Measurements from ENCODE around the gene DNAJA4.
"Not testable (repeated sequence)": the region's sequence is repeated elsewhere in the genome, so short reads cannot be mapped to it uniquely, and the experiment has no call there.

Gene DNAJA4

GRCh38 chr15:78233496-78233895 is 30.9 kb upstream of the DNAJA4 start:
- Histone ChIP-seq H3K9ac (ENCODE audit: low read length) (no peak overlapping the region), H3K36me3 (ENCODE audit: control insufficient read depth, insufficient read depth, low read length) (no peaks in the 10 kb centered on the region), H3K4me3 (ENCODE audit: low read length) (no peak overlapping the region), H3K9me3 (ENCODE audit: control insufficient read depth, low read length) (no peaks in the 10 kb centered on the region), H3K27me3 (ENCODE audit: control insufficient read depth, insufficient read depth, low read length) (peaks cover 8% of the 10 kb centered on the region), H3K4me1 (ENCODE audit: control insufficient read depth, insufficient read depth, low read length) (no peaks in the 10 kb centered on the region)

DNA sequence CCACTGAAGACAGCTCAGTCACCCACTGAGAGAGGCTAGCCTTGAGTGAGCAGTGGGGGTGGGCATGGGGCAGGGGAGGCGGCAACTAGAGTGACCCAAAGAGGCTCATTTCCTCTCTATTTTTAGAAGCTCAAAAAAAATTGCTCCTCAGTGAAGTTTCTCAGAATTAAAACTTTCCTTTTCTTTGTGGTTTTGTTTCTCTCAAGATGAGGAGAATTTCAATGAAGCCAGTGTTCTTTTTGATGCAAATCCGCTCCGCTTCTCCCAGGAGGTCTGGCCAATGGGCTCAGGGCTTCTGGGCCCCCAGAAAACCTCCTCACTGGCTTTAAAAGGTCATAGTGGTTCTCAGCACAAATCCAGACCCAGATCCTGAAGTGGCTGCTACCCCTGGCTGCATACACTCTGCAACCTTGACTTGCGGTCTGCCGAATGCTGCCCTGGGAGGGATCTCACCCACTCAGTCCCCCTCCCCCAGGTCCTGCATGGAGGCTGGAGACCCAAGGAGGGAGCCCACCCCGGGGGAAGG is 29.8 kb upstream of the DNAJA4 start, which contains the start of gene ACSBG1:
TSS of gene ACSBG1 (minus strand) at position 51 of the 526 bp plus-strand sequence. CDS start 64 bp downstream, outside the sequence.
- H3K4me3 ChIP-seq (ENCODE audit: low read length), result no peak within 1 kb of the TSS
- H3K9ac ChIP-seq (ENCODE audit: low read length), result no peak within 1 kb of the TSS
- H3K4me1 ChIP-seq (ENCODE audit: control insufficient read depth, insufficient read depth, low read length), result no peaks in the 10 kb centered on the region
- H3K9me3 ChIP-seq (ENCODE audit: control insufficient read depth, low read length), result no peaks in the 10 kb centered on the region
- H3K36me3 ChIP-seq (ENCODE audit: control insufficient read depth, insufficient read depth, low read length), result no peaks in the 10 kb centered on the region
- peaks cover 8% of the 10 kb centered on the region for H3K27me3 ChIP-seq (ENCODE audit: control insufficient read depth, insufficient read depth, low read length)

- no peak overlapping the region for H3K4me3 ChIP-seq (ENCODE audit: low read length)
- peaks cover 9% of the 10 kb centered on the region for H3K27me3 ChIP-seq (ENCODE audit: control insufficient read depth, insufficient read depth, low read length)
- no peaks in the 10 kb centered on the region for H3K9me3 ChIP-seq (ENCODE audit: control insufficient read depth, low read length)
- H3K36me3 ChIP-seq (ENCODE audit: control insufficient read depth, insufficient read depth, low read length), result no peaks in the 10 kb centered on the region
- peaks cover 6% of the 10 kb centered on the region for H3K4me1 ChIP-seq (ENCODE audit: control insufficient read depth, insufficient read depth, low read length)
- H3K9ac ChIP-seq (ENCODE audit: low read length), result no peak overlapping the region
These were observed 27.9 kb upstream of the DNAJA4 start for GRCh38 chr15:78236491-78236890.

DNA sequence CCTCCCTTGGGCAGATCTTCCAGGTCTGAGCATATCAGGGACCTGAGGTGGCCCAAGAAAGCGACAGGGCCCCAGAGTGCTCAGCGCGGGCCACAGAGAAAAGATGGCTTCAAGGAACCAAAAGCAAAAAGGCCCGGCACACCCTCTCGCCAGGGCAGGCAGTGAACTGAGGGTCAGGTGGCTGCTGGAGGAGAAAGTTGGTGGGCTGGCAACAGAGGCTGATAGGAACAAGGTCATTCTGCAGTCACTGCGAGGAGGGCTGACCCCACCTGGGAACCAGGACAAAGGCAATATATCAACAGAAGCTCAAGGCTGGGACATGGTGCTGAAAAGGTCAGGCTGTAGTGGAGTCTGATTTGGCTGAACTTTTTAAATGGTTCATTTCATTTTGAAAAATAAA is 27.2 kb upstream of the DNAJA4 start:
- peaks cover 6% of the 10 kb centered on the region for H3K4me1 ChIP-seq (ENCODE audit: control insufficient read depth, insufficient read depth, low read length)
- no peak overlapping the region for H3K4me3 ChIP-seq (ENCODE audit: low read length)
- no peaks in the 10 kb centered on the region for H3K9me3 ChIP-seq (ENCODE audit: control insufficient read depth, low read length)
- H3K27me3 ChIP-seq (ENCODE audit: control insufficient read depth, insufficient read depth, low read length), result peaks cover 9% of the 10 kb centered on the region
- H3K9ac ChIP-seq (ENCODE audit: low read length), result no peak overlapping the region
- H3K36me3 ChIP-seq (ENCODE audit: control insufficient read depth, insufficient read depth, low read length), result no peaks in the 10 kb centered on the region

- Histone ChIP-seq H3K9ac (ENCODE audit: low read length) (no peak overlapping the region), H3K36me3 (ENCODE audit: control insufficient read depth, insufficient read depth, low read length) (no peaks in the 10 kb centered on the region), H3K4me1 (ENCODE audit: control insufficient read depth, insufficient read depth, low read length) (peaks cover 20% of the 10 kb centered on the region), H3K4me3 (ENCODE audit: low read length) (no peak overlapping the region), H3K27me3 (ENCODE audit: control insufficient read depth, insufficient read depth, low read length) (peaks cover 5% of the 10 kb centered on the region), H3K9me3 (ENCODE audit: control insufficient read depth, low read length) (no peaks in the 10 kb centered on the region)
These were observed 24.6 kb upstream of the DNAJA4 start for GRCh38 chr15:78239811-78240210.

DNA sequence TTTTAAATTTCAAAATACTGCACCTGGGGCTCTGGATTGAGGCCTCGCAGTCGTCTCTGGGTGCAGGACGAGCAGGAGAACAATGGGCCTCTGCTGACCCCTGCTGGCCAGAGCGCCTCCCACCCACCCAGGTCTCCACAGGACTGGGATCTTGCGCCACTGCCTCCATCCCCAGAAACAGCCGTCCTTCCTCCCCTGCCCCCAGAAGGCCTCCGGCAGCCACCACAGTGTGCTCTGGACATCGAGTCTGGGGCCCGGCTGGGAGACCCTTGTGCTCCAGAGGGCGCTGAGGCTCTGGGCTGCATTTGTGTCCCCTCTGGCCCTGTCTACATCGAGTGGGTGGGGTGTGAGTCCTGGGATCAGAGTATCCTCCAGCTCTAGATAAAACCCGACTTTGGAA is 23.3 kb upstream of the DNAJA4 start:
- Histone ChIP-seq H3K27me3 (ENCODE audit: control insufficient read depth, insufficient read depth, low read length) (peaks cover 3% of the 10 kb centered on the region), H3K9ac (ENCODE audit: low read length) (no peak overlapping the region), H3K4me1 (ENCODE audit: control insufficient read depth, insufficient read depth, low read length) (peaks cover 20% of the 10 kb centered on the region), H3K4me3 (ENCODE audit: low read length) (no peak overlapping the region), H3K36me3 (ENCODE audit: control insufficient read depth, insufficient read depth, low read length) (no peaks in the 10 kb centered on the region), H3K9me3 (ENCODE audit: control insufficient read depth, low read length) (no peaks in the 10 kb centered on the region)

DNA sequence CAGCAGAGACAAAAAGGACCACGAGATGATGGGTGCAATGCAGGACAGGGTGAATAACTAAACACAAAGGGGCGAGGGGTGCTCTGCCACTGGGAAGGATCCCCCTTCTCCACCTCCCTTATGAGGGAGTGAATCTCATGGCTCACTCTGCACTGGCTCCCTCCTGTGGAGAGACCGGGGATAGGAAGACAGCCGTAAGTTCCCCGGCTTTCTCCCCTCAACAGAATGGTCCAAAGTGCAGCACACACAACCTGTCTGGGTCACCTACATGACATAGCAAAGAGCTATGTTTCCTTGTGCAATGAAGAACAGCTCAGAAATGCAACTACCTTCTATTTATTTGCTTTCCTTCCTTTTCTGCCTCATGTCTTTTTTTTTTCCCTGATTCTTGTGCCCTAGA is 22.2 kb upstream of the DNAJA4 start:
- Histone ChIP-seq H3K27me3 (ENCODE audit: control insufficient read depth, insufficient read depth, low read length) (peaks cover 3% of the 10 kb centered on the region), H3K9me3 (ENCODE audit: control insufficient read depth, low read length) (no peaks in the 10 kb centered on the region), H3K9ac (ENCODE audit: low read length) (no peak overlapping the region), H3K4me3 (ENCODE audit: low read length) (no peak overlapping the region), H3K4me1 (ENCODE audit: control insufficient read depth, insufficient read depth, low read length) (peaks cover 20% of the 10 kb centered on the region), H3K36me3 (ENCODE audit: control insufficient read depth, insufficient read depth, low read length) (no peaks in the 10 kb centered on the region)

DNA sequence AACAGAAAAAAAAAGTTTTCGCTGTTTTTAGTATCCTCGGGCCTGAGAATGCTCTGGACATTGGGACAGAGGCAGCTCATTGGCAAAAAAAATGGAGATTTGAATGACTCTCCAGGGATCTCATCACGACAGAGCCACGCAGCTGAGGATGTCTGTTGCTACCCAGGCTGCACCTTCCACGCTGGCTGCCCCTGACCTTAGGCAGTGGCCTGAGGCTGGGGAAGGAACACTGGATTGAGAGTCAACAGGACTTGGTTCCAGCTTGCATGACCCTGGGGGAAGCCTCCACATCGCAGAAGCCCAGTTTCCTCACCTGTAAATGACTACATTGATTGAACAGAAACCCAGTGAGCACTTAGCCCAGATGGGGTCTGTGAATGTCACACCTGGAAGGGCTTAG is 21.3 kb upstream of the DNAJA4 start:
- Histone ChIP-seq H3K9ac (ENCODE audit: low read length) (peak overlapping the region; percentile 57), H3K4me1 (ENCODE audit: control insufficient read depth, insufficient read depth, low read length) (peaks cover 20% of the 10 kb centered on the region), H3K27me3 (ENCODE audit: control insufficient read depth, insufficient read depth, low read length) (peaks cover 3% of the 10 kb centered on the region), H3K36me3 (ENCODE audit: control insufficient read depth, insufficient read depth, low read length) (no peaks in the 10 kb centered on the region), H3K9me3 (ENCODE audit: control insufficient read depth, low read length) (no peaks in the 10 kb centered on the region), H3K4me3 (ENCODE audit: low read length) (no peak overlapping the region)

DNA sequence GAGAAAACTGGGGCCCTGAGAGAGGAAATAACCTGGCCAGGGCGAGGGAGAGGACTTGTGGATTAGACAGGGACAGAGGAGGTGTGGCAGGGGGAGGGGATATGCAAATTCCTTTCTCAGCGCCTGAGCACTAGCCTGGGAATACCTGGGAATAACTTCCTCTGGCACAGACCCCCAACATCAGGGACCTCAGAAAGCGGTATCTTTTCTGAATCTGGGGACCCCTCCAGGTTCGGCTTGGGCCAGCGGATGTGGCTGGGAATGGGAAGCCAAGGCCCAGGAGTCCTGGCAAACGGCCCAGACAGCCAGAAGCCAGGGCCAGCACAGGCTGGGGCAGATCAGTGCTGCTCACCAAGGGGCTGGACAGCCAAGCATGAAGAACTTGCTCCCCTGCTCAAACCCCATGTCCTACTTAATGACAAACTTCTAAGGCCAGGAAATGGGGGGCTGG is 20.8 kb upstream of the DNAJA4 start:
- peak overlapping the region; percentile 57 for H3K9ac ChIP-seq (ENCODE audit: low read length)
- no peaks in the 10 kb centered on the region for H3K36me3 ChIP-seq (ENCODE audit: control insufficient read depth, insufficient read depth, low read length)
- no peaks in the 10 kb centered on the region for H3K9me3 ChIP-seq (ENCODE audit: control insufficient read depth, low read length)
- H3K4me3 ChIP-seq (ENCODE audit: low read length), result no peak overlapping the region
- peaks cover 3% of the 10 kb centered on the region for H3K27me3 ChIP-seq (ENCODE audit: control insufficient read depth, insufficient read depth, low read length)
- H3K4me1 ChIP-seq (ENCODE audit: control insufficient read depth, insufficient read depth, low read length), result peaks cover 20% of the 10 kb centered on the region

- Histone ChIP-seq H3K4me1 (ENCODE audit: control insufficient read depth, insufficient read depth, low read length) (peaks cover 20% of the 10 kb centered on the region), H3K4me3 (ENCODE audit: low read length) (no peak overlapping the region), H3K27me3 (ENCODE audit: control insufficient read depth, insufficient read depth, low read length) (peaks cover 3% of the 10 kb centered on the region), H3K9me3 (ENCODE audit: control insufficient read depth, low read length) (no peaks in the 10 kb centered on the region), H3K36me3 (ENCODE audit: control insufficient read depth, insufficient read depth, low read length) (no peaks in the 10 kb centered on the region), H3K9ac (ENCODE audit: low read length) (peak overlapping the region; percentile 57)
These were observed 20.3 kb upstream of the DNAJA4 start for GRCh38 chr15:78244101-78244500.

GRCh38 chr15:78244893-78245292 is 19.5 kb upstream of the DNAJA4 start:
- Histone ChIP-seq H3K9me3 (ENCODE audit: control insufficient read depth, low read length) (no peaks in the 10 kb centered on the region), H3K9ac (ENCODE audit: low read length) (no peak overlapping the region), H3K36me3 (ENCODE audit: control insufficient read depth, insufficient read depth, low read length) (no peaks in the 10 kb centered on the region), H3K27me3 (ENCODE audit: control insufficient read depth, insufficient read depth, low read length) (peaks cover 3% of the 10 kb centered on the region), H3K4me3 (ENCODE audit: low read length) (no peak overlapping the region), H3K4me1 (ENCODE audit: control insufficient read depth, insufficient read depth, low read length) (peaks cover 20% of the 10 kb centered on the region)

DNA sequence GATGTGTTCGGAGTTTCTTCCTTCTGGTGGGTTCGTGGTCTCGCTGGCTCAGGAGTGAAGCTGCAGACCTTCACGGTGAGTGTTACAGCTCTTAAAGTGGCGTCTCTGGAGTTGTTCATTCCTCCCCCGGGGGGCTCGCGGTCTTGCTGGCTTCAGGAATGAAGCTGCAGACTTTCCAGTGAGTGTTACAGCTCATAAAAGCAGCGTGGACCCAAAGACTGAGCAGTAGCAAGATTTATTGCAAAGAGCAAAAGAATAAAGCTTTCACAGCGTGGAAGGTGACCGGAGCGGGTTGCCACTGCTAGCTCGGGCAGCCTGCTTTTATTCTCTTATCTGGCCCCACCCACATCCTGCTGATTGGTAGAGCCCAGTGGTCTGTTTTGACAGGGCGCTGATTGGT is 19.0 kb upstream of the DNAJA4 start:
- H3K4me3 ChIP-seq (ENCODE audit: low read length); H3K9ac ChIP-seq (ENCODE audit: low read length); H3K9me3 ChIP-seq (ENCODE audit: control insufficient read depth, low read length); H3K27me3 ChIP-seq (ENCODE audit: control insufficient read depth, insufficient read depth, low read length); H3K36me3 ChIP-seq (ENCODE audit: control insufficient read depth, insufficient read depth, low read length): not testable (repeated sequence)
- peaks cover 20% of the 10 kb centered on the region for H3K4me1 ChIP-seq (ENCODE audit: control insufficient read depth, insufficient read depth, low read length)
